GM23338 (cell line): ENCODE results near the gene IQSEC3.

Source experiments
- CREB1 ChIP-seq: fragments of 250-450 bp; sonication (Bioruptor Pico); IDR thresholded peaks from 2 replicates; pipeline ENCODE4 v1.5.0; 2020; ENCODE audit warnings: low read depth, mild to moderate bottlenecking, moderate library complexity
- CTCF ChIP-seq, 2 experiments: fragments of 200-600 bp in 1 of 2; sonication (generic) in 1 of 2; conservative IDR thresholded peaks; 2 replicates each; pipeline versions ENCODE4 v1.5.1 to v1.6.1; 2016 to 2017; ENCODE audit warnings: antibody characterized with exemption in 2 of 2, low read depth in 2 of 2, mild to moderate bottlenecking in 2 of 2, moderate library complexity in 1 of 2
- ETS1 ChIP-seq: IDR thresholded peaks from 2 replicates; pipeline ENCODE4 v1.6.1; 2016; ENCODE audit warnings: antibody characterized with exemption
- EZH2 ChIP-seq: fragments of 200-600 bp; sonication (generic); IDR thresholded peaks from one replicate; pipeline ENCODE4 v1.8.0; 2017; ENCODE audit warnings: antibody characterized with exemption, mild to moderate bottlenecking, low read depth; ENCODE audit not compliant: unreplicated experiment
- EZH2phosphoT487 ChIP-seq: fragments of 200-600 bp; sonication (generic); IDR thresholded peaks from one replicate; pipeline ENCODE4 v1.8.1; 2018; ENCODE audit warnings: antibody characterized with exemption; ENCODE audit not compliant: unreplicated experiment
- JUNB ChIP-seq: IDR thresholded peaks from one replicate; pipeline ENCODE4 v1.6.1; 2016; ENCODE audit warnings: antibody characterized with exemption; ENCODE audit not compliant: unreplicated experiment
- NANOG ChIP-seq: IDR thresholded peaks from 2 replicates; pipeline ENCODE4 v1.6.1; 2016; ENCODE audit warnings: antibody characterized with exemption, borderline replicate concordance
- POLR2AphosphoS5 ChIP-seq: IDR thresholded peaks from 2 replicates; pipeline ENCODE4 v1.6.1; 2016; ENCODE audit warnings: antibody characterized with exemption, low read depth
- STAT1 ChIP-seq: IDR thresholded peaks from one replicate; pipeline ENCODE4 v1.6.1; 2016; ENCODE audit warnings: antibody characterized with exemption; ENCODE audit not compliant: unreplicated experiment
- ZNF114 ChIP-seq: fragments of 250-450 bp; sonication (Bioruptor Pico); IDR thresholded peaks from 2 replicates; pipeline ENCODE4 v1.5.0; 2020; ENCODE audit warnings: mild to moderate bottlenecking, moderate library complexity
- ZNF331 ChIP-seq: fragments of 250-450 bp; sonication (Bioruptor Pico); IDR thresholded peaks from 2 replicates; pipeline ENCODE4 v1.5.0; 2020; ENCODE audit warnings: low read depth, mild to moderate bottlenecking, moderate library complexity
- TF ChIP-seq, protein P1 (sequence below): IDR thresholded peaks from one replicate; pipeline ENCODE4 v1.6.1; 2018; ENCODE audit warnings: antibody characterized with exemption; ENCODE audit not compliant: unreplicated experiment
- TF ChIP-seq, protein P2 (sequence below): fragments of 250-450 bp; sonication (Bioruptor Pico); IDR thresholded peaks from 2 replicates; pipeline ENCODE4 v1.5.0; 2020; ENCODE audit warnings: mild to moderate bottlenecking, moderate library complexity

- TF ChIP-seq CTCF (conservative IDR thresholded peaks at IDR 0.05; ENCODE audit: low read depth in 2 of 2) (no peak), STAT1 (no peak), CREB1 (CRISPR knock-in tag) (no peak), POLR2AphosphoS5 (no peak), EZH2phosphoT487 (no peak), EZH2 (no peak), JUNB (no peak), ZNF114 (CRISPR knock-in tag) (no peak), ETS1 (no peak), ZNF331 (CRISPR knock-in tag) (no peak), NANOG (no peak)
- TF ChIP-seq, protein P1, sequence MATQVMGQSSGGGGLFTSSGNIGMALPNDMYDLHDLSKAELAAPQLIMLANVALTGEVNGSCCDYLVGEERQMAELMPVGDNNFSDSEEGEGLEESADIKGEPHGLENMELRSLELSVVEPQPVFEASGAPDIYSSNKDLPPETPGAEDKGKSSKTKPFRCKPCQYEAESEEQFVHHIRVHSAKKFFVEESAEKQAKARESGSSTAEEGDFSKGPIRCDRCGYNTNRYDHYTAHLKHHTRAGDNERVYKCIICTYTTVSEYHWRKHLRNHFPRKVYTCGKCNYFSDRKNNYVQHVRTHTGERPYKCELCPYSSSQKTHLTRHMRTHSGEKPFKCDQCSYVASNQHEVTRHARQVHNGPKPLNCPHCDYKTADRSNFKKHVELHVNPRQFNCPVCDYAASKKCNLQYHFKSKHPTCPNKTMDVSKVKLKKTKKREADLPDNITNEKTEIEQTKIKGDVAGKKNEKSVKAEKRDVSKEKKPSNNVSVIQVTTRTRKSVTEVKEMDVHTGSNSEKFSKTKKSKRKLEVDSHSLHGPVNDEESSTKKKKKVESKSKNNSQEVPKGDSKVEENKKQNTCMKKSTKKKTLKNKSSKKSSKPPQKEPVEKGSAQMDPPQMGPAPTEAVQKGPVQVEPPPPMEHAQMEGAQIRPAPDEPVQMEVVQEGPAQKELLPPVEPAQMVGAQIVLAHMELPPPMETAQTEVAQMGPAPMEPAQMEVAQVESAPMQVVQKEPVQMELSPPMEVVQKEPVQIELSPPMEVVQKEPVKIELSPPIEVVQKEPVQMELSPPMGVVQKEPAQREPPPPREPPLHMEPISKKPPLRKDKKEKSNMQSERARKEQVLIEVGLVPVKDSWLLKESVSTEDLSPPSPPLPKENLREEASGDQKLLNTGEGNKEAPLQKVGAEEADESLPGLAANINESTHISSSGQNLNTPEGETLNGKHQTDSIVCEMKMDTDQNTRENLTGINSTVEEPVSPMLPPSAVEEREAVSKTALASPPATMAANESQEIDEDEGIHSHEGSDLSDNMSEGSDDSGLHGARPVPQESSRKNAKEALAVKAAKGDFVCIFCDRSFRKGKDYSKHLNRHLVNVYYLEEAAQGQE, result no peak
- TF ChIP-seq, protein P2, sequence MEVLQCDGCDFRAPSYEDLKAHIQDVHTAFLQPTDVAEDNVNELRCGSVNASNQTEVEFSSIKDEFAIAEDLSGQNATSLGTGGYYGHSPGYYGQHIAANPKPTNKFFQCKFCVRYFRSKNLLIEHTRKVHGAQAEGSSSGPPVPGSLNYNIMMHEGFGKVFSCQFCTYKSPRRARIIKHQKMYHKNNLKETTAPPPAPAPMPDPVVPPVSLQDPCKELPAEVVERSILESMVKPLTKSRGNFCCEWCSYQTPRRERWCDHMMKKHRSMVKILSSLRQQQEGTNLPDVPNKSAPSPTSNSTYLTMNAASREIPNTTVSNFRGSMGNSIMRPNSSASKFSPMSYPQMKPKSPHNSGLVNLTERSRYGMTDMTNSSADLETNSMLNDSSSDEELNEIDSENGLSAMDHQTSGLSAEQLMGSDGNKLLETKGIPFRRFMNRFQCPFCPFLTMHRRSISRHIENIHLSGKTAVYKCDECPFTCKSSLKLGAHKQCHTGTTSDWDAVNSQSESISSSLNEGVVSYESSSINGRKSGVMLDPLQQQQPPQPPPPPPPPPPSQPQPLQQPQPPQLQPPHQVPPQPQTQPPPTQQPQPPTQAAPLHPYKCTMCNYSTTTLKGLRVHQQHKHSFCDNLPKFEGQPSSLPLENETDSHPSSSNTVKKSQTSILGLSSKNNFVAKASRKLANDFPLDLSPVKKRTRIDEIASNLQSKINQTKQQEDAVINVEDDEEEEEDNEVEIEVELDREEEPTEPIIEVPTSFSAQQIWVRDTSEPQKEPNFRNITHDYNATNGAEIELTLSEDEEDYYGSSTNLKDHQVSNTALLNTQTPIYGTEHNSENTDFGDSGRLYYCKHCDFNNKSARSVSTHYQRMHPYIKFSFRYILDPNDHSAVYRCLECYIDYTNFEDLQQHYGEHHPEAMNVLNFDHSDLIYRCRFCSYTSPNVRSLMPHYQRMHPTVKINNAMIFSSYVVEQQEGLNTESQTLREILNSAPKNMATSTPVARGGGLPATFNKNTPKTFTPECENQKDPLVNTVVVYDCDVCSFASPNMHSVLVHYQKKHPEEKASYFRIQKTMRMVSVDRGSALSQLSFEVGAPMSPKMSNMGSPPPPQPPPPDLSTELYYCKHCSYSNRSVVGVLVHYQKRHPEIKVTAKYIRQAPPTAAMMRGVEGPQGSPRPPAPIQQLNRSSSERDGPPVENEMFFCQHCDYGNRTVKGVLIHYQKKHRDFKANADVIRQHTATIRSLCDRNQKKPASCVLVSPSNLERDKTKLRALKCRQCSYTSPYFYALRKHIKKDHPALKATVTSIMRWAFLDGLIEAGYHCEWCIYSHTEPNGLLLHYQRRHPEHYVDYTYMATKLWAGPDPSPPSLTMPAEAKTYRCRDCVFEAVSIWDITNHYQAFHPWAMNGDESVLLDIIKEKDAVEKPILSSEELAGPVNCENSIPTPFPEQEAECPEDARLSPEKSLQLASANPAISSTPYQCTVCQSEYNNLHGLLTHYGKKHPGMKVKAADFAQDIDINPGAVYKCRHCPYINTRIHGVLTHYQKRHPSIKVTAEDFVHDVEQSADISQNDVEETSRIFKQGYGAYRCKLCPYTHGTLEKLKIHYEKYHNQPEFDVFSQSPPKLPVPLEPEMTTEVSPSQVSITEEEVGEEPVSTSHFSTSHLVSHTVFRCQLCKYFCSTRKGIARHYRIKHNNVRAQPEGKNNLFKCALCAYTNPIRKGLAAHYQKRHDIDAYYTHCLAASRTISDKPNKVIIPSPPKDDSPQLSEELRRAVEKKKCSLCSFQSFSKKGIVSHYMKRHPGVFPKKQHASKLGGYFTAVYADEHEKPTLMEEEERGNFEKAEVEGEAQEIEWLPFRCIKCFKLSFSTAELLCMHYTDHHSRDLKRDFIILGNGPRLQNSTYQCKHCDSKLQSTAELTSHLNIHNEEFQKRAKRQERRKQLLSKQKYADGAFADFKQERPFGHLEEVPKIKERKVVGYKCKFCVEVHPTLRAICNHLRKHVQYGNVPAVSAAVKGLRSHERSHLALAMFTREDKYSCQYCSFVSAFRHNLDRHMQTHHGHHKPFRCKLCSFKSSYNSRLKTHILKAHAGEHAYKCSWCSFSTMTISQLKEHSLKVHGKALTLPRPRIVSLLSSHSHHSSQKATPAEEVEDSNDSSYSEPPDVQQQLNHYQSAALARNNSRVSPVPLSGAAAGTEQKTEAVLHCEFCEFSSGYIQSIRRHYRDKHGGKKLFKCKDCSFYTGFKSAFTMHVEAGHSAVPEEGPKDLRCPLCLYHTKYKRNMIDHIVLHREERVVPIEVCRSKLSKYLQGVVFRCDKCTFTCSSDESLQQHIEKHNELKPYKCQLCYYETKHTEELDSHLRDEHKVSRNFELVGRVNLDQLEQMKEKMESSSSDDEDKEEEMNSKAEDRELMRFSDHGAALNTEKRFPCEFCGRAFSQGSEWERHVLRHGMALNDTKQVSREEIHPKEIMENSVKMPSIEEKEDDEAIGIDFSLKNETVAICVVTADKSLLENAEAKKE, result no peak
Observed at GRCh38 chr12:212415-212714, 145.8 kb downstream of the IQSEC3 start.
